Thyroid gland (tissue), 4 donors: ENCODE results near the gene CPNE4.

Source experiments
- POLR2A ChIP-seq, 2 donors: fragments of 450-650 bp; IDR thresholded peaks; one replicate each; pipeline ENCODE4 v1.6.1; 2017; ENCODE audit warnings: antibody characterized with exemption in 2 of 2, mild to moderate bottlenecking in 2 of 2, moderate library complexity in 1 of 2
- TF ChIP-seq, protein P1 (sequence below), 6 experiments: fragments of 200-600 bp in 3 of 6; fragments of 450-650 bp in 3 of 6; sonication (generic) in 3 of 6; IDR thresholded peaks; one replicate each; pipeline ENCODE4 v1.5.1; 2016 to 2019; ENCODE audit warnings: antibody characterized with exemption in 6 of 6, mild to moderate bottlenecking in 2 of 6, inconsistent platforms in 1 of 6, moderate library complexity in 1 of 6

DNA sequence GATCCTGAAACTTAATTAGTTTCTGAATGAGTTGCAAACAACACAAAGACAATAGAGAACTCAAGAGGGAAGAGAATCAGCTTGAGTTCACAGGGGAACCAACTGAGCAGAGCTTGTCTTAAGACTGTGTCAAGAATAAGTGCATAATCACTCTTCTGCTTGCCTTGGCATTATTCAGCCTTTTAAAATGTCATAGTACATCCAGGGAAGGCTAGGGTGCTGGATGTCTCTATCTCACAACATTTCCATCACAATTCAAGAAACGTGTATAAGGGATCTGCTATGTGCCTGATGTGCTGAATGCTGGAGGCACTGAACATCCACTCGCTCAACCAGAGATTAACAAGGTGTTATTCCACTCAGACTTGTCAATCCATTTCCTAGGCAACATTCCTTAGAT is 122.6 kb downstream of the CPNE4 start:
- TF ChIP-seq, protein P1, sequence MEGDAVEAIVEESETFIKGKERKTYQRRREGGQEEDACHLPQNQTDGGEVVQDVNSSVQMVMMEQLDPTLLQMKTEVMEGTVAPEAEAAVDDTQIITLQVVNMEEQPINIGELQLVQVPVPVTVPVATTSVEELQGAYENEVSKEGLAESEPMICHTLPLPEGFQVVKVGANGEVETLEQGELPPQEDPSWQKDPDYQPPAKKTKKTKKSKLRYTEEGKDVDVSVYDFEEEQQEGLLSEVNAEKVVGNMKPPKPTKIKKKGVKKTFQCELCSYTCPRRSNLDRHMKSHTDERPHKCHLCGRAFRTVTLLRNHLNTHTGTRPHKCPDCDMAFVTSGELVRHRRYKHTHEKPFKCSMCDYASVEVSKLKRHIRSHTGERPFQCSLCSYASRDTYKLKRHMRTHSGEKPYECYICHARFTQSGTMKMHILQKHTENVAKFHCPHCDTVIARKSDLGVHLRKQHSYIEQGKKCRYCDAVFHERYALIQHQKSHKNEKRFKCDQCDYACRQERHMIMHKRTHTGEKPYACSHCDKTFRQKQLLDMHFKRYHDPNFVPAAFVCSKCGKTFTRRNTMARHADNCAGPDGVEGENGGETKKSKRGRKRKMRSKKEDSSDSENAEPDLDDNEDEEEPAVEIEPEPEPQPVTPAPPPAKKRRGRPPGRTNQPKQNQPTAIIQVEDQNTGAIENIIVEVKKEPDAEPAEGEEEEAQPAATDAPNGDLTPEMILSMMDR (IDR thresholded peaks at IDR 0.05), result no peak
- TF ChIP-seq POLR2A (IDR thresholded peaks at IDR 0.05), result no peak
